NB4 (cell line): ENCODE data around the gene GBP1.

ENCODE experiments used
- CTCF ChIP-seq: IDR thresholded peaks from one replicate; pipeline ENCODE4 v1.5.1; 2012; ENCODE audit warnings: low read depth, low read length
- MYC ChIP-seq: IDR thresholded peaks from 2 replicates; pipeline ENCODE4 v1.6.1; 2011; ENCODE audit warnings: low read depth, low read length
- POLR2A ChIP-seq: IDR thresholded peaks from 2 replicates; pipeline ENCODE4 v1.6.1; 2011; ENCODE audit warnings: mild to moderate bottlenecking; ENCODE audit not compliant: insufficient read length; ENCODE audit errors: extremely low read depth
- TF ChIP-seq, protein P1 (sequence below): IDR thresholded peaks from 2 replicates; pipeline ENCODE4 v1.6.1; 2011; ENCODE audit warnings: low read depth, low read length

GRCh38 chr1:89112871-89113613 is 48.0 kb upstream of the GBP1 start:
- TF ChIP-seq CTCF (no peak), POLR2A (no peak), MYC (no peak)
- TF ChIP-seq, protein P1, sequence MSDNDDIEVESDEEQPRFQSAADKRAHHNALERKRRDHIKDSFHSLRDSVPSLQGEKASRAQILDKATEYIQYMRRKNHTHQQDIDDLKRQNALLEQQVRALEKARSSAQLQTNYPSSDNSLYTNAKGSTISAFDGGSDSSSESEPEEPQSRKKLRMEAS: no peak
